Suppressor macrophage treated with lipopolysaccharide for 1 hour (primary cell): ENCODE data around the gene KRT36.

Experiments used
- DNase-seq, 3 donors: peaks; one replicate each; pipeline ENCODE4 v3.0.0-alpha.2; 2020 to 2022

The KRT36 gene

DNA sequence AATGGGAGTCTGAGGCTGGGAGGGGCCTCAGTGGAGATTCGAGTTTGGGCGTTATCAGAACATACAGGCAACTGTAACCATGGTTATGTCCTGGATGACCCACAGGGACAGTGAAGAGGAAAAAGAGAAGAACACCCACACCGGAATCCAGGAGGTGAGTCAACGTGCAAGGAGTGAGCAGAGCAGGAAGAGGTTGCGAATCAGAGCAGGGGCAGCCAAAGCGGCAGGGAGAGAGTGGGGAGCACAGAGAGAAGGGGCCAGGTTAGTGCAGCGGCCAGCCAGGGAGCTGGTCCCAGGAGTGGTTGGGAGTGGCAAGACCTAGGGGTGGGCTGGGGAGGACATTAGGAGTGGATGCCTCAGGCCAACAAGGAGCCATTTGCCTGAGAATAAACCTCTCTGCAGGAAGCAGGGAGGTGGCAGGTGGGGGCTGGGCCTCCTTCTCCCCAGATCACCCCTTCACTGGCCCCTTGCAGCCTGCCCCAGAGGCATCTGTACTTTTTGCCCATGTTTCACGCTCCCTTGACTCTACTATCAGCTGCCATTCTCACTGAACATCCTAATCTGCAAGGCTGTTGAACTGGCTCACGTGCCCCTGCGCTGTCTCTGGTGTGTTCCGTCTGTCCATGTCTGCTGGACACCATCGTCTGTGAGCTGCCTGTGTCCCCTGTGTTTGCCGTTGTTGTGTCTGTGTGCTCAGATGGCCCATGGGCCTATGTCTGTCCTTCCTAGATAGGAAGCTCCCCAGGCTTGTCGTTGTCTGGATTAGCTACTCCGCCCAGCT is 10.6 kb upstream of the KRT36 start:
- peak; percentile 49 to 64 (median 53) for DNase-seq

- DNase-seq, result no peak
Measured at GRCh38 chr17:41499714-41500113, 10.0 kb upstream of the KRT36 start.

DNA sequence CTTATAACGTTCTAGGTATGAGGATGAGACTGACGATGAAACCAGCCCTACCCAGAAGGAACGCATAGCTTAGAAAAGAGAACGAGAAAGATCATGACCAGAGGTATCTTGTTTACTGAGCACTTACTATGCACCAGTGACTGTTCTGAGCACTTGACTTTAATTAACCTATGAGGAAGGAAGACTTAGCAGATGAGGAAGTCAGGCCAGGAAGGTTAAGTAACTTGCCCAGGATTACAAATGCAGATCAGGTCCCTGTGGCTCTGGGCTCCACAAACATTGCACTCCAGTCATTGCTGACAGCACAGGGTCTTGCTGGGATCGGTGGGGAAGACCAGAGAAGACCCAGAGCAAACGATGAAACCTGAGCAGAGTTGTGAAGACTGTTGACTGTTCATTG is 8.6 kb upstream of the KRT36 start:
- peak; percentile 64 to 78 (median 77) for DNase-seq

GRCh38 chr17:41496803-41497484 is 7.2 kb upstream of the KRT36 start:
- DNase-seq, result peak; percentile 89 to 91 (median 91)

GRCh38 chr17:41494524-41494923 is 4.8 kb upstream of the KRT36 start:
- DNase-seq, result no peak

DNA sequence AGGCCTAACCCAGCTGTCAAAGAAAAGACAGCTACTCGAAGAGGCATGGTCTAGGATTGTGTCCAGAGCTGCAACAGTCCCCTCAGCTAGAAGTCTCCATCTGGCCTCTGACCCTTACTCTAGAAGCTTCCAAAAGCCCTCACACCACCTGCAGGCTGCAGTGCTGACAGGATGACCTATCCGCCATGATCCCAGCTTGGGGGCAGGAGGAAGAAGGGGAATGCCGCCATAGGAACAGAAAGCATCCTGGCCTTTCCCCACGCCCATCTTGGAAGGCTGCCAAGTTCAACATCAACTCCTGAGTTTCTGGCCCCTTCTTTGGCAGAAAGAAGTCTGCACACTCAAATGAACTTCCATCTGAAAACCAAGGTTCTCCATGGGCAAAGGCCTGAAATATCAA is 3.1 kb upstream of the KRT36 start:
- peak; percentile 47 to 67 (median 51) for DNase-seq

DNA sequence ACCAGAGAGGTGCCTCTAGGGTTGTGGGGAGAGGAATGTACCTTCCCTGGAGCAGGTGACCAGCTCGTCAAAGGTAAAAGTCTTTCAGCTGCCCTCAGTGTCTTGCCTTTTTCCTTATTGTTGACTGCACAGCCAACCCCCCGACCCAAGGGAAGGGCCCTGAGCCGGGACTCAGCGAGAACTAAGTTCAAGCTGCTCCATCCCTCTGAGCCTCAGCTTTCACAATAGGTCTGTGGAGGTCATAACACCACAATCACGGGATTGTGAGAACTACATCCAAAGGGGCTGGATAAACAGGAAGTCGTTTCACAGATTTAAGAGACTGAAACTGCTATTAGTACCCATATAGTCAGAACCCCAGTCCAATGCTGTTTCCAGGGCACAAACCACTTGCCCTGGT is 2.6 kb upstream of the KRT36 start:
- peak; percentile 80 to 89 (median 89) for DNase-seq

GRCh38 chr17:41491476-41491875 is 1.8 kb upstream of the KRT36 start:
- DNase-seq, result peak in 2 of 3 donors; percentile 18 to 23

DNA sequence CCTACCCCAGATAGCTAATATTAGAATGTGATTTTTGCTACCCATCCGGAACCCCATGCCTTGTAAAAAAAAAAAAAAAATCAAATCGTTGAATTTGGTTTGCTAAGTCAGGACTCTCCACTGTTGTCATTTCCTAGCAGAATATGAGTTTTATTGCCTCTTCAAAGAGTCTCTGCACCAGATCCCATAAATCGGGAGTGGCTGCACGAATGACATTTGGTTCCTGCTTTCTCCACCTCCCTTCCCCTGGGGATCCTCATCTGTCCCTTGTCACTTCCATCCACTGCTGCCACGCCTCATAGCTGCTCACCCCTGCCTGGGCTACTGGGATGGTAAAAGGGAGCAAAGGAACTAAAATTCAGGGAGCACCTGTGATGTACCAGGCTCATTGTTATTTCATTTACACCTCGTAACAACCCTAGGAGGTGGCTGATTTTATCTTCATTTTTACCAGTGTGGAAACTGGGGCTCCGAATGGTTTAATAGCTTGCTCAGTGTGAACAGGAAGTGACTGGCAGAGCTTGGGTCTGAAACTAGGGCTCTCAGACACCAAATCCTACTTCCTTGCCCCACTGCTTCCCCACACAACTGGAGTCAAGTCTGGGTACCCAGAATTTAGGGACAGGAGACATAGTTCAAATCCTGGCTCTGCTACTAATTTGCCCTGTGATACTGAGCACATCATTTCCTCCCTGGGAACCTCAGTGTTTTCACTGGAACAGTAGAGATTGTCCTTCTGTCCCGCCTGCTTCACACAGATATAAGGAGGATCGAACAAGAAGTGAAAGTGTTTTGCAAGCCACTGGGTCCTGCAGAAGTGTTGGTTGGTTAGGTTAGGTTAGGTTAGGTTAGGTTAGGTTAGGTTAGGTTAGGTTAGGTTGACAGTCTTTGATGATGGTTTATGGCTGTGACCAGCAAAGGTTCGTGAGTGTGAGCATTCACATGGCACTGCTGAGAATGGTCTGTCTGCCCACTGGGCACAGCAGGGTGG is 585 bp upstream of the KRT36 start:
- peak; percentile 39 to 47 (median 45) for DNase-seq

- peak; percentile 40 to 71 (median 57) for DNase-seq
Measured at GRCh38 chr17:41486809-41487530, 2.7 kb downstream of the KRT36 start.

GRCh38 chr17:41486316-41486715 is 3.4 kb downstream of the KRT36 start:
- DNase-seq, result no peak

DNA sequence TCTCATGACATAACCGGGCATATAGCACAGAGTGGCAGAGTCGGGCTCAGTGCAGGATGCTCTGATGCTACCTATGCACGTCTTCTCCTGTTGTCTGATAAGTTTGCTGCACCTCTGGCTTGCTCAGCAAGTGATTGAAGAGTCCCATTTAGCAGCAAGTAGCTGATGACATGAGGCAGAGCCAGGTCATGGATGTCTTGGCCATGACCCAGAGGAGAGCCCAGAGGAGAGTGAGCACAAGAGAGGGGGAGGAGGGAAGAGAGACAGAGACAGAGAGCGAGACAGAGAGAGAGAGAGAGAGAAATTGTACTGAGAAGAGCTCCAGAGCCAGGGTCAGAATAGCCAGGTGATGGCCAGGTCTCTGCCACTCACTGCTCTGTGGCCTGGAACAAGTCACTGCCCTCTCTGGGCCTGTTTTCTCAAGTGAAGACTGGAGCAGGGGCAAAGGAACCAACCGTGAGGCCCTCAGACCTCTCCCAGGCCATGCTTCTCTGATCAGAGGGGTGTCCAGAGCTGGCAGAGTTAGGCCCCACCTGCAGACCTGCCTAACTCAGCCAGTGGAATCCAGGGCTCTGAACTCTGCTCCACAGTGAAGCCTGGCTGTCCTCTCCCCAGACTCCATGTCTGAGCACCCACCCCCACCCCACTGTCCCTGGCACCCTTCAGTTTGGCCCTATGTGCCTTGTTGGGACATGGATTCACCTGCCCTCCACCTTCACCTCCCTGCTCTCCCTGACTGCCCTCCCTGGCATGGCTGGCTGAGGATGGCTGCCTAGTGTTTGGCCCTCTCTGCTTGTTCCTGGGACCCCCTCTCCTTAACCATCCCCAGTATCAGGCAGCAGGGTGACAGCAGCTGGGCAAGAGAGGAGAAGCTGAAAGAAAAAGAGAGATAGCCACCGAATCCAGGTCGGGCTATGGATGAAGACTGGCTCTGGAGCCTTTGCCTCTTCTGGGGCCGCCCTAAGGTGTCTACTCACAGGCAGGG is 4.5 kb downstream of the KRT36 start:
- DNase-seq, result no peak

DNA sequence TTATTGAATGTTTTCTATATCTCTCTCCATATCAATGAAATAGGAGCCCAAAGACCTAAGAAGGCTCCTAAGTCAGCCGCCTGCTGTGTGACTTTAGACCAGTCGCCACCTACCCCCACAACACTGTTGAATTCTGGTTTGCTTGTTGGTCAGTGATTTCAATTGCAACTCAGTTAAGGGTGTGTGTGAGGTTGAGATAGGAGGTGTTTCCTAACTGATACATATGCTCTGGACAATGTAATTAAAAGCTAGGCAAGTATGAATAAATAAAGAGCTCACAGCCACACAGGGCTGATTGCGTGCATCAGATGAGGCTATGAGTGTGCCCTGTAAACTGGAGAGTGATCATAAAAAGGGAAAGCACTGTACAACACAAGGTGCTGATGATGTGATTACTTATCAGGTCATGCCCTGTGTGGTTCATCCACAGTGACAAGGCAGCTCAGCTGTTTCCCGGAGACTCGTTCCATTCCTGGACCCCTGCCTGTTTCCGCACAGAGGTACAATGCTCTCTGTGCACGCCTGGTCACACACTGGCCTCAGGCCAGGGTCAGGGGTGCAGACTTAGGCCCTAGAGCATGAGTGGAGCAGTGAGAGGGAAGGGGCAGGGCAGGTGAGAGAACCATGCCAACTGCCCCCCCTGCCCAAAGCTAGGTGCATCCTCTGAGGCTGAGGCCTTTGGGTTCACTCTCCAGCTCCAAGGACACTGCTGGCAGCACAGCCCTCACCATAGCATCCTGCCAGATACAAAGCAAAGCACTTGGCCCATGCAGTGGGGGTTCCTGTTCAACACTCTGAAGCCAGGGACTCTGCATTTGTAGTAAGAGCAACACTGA is 5.5 kb downstream of the KRT36 start:
- DNase-seq, result no peak

DNA sequence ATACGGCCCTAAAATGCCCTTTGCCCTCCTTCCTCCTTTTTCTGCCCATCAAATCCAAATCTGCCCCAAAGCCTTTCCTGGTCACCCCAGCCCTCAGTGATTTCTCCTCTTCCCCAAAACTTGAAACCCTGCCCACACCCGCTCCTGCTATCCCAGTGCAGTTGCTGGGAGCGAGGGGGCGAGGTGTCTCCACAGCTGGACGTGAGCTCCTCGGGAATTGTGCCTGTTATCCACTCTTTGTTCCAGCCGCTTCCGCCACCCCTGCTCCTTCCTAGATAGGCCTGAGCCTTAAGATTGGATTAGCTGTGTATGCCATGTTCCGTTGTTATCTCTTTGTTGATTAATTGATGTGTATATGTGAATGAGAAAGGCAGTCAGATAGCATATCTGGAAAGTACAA is 6.2 kb downstream of the KRT36 start:
- no peak for DNase-seq

GRCh38 chr17:41481036-41481435 is 8.7 kb downstream of the KRT36 start, which contains the start of gene KRT35:
KRT35 (minus strand) TSS chr17:41481151; CDS start chr17:41481097, 54 bp downstream.
- DNase-seq, result no peak

DNA sequence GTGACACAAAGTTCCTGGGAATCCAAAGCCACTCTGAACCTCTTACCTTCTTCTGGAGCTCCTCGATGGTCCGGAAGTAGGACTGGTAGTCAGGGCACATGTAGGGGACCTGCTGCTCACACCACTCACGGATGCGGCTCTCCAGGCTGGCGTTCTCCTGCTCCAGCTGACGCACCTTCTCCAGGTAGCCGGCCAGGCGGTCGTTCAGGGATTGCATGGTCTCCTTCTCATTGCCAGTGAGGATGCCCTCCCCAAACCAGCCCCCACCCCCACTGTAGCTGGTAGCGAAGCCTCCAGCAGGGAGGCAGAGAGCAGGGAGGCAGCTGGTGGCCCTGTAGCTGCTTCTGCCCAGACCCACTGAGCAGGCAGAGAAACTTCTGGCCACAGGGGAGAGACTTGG is 9.1 kb downstream of the KRT36 start:
- DNase-seq, result no peak

- peak in 2 of 3 donors; percentile 30 to 80 for DNase-seq
Measured at GRCh38 chr17:41480136-41480535, 9.6 kb downstream of the KRT36 start.

DNA sequence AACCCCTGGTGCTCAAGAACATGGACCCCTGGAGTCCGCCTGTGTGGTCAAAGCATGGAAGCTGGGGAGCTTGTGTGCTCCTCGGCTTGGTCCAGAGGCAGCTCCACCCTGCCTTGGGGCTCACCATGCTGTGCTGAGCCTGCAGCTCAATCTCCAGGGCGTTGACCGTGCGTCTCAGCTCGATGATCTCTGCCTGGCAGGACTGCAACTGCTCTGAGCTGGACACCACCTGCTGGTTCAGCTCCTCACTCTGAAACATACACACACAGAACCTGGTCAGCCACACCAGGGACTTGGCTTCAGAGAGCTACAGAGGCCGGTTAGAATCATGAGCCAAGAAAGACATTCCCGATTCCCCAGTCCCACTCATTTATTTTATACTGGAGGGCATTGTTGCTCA is 11.5 kb downstream of the KRT36 start:
- no peak for DNase-seq

GRCh38 chr17:41476866-41477815 is 12.6 kb downstream of the KRT36 start:
- peak in 1 of 3 donors; percentile 17 for DNase-seq
